GM12873 (cell line): ENCODE measurements around the gene AGXT.

ENCODE experiments used
- TF ChIP-seq, protein P1 (sequence below): IDR thresholded peaks from 2 replicates; pipeline ENCODE4 v1.5.1; 2012; ENCODE audit warnings: low read depth, mild to moderate bottlenecking, moderate library complexity, low read length, control low read depth; ENCODE audit not compliant: insufficient read depth; ENCODE audit errors: missing control alignments

Gene AGXT

DNA sequence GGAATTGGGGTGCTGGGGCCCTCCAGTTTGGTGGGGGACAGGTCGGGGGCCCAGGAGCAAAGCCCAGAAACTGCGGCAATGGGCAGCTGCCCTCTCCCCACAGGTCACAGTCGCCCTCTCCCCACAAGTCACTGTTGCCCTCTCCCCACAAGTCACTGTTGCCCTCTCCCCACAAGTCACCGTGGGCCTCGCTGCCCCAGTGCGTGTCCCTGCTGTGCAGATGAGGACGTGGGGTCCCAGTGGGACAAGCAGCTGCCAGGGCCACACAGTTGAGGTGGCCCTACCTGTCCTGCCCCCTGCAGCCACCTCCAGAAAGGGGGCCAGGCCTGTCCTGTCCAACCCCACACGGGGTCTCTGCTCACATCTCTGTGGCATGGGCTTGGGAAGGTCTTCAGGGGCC lies 13.0 kb upstream of the AGXT start:
- TF ChIP-seq, protein P1, sequence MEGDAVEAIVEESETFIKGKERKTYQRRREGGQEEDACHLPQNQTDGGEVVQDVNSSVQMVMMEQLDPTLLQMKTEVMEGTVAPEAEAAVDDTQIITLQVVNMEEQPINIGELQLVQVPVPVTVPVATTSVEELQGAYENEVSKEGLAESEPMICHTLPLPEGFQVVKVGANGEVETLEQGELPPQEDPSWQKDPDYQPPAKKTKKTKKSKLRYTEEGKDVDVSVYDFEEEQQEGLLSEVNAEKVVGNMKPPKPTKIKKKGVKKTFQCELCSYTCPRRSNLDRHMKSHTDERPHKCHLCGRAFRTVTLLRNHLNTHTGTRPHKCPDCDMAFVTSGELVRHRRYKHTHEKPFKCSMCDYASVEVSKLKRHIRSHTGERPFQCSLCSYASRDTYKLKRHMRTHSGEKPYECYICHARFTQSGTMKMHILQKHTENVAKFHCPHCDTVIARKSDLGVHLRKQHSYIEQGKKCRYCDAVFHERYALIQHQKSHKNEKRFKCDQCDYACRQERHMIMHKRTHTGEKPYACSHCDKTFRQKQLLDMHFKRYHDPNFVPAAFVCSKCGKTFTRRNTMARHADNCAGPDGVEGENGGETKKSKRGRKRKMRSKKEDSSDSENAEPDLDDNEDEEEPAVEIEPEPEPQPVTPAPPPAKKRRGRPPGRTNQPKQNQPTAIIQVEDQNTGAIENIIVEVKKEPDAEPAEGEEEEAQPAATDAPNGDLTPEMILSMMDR: no peak

DNA sequence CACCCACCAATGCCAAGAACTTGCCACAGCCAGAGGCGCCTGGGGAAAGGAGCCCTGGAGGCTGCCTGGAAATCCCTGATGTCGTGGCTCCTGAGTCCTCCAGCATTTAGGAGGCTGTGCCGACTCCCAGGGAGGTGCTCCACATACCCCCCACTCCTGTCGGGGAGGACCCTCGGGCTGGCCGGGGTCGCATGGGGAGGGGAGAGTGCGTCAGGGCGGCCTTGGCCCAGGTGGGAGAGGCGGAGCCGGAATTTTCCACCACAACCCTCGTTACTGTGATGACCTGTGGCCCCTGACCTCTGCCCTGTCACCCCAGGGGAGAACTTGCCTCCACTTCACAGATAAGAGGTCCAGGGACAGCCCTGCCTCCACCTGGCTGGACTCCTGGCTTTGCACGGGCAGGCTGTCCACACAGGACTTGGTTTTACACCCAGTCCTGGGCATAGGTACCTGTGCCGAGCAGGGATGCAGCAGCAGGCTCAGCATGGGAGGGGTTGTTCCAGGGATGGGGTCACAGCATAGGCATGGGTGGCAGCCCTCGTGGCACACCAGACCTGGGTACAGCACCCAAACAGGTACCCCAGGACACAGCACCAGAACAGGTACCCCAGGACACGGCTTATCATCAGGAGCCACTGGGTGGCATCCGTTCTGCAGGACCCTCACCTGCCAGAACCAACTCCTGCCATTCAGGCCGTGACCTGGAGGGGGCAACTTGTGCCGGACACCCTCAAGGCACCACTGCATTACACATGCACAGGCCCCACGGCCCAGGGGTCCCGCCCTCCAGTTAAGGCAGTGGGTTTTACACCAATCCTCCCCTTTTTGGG lies 12.3 kb upstream of the AGXT start:
- TF ChIP-seq, protein P1: peak; percentile 43

DNA sequence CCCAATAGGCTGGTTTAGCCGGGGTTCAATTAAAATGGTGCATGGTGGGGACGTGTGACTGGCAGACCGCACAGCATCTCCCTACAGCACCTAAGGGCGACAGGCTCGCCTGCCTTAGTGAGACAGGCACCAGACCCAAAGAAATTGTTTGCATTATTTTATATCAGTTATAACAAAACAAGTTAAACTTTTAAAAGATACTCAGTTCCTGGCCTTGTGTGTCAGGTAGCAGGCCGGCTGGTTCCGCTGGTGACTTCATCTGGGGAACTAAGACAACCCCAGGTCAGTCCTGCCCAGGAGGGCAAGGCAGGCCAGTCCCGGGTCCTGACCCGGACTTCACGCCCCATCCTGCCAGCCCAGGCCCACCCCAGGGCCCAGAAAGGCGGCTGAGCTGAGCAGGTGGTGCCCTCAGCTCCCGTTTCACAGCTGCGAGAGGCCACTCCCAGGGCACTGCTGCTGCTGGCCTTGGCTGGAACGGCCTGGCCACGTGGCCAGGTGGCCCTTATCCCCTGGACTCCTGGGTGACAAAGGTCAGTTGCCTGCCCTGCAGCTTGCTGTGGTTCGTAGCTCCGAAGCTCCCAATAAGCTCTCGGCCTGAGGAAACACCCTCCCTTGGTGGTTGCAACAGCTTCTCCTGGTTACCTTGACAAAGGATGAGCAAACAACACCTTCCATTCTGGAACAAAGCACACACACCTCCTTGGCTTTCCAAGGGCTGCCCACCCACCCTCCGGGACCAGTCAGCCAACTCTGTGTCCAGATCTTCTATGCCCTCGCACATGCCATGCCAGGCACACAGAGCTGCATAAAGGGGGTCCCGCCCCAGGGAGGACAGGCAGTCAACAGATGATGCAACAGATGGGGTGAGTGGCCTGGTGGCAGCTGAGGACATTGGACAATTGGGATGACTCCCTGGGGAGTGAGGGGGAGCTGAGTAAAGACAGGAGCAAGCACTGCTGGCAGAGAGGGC lies 11.3 kb upstream of the AGXT start:
- TF ChIP-seq, protein P1: no peak

DNA sequence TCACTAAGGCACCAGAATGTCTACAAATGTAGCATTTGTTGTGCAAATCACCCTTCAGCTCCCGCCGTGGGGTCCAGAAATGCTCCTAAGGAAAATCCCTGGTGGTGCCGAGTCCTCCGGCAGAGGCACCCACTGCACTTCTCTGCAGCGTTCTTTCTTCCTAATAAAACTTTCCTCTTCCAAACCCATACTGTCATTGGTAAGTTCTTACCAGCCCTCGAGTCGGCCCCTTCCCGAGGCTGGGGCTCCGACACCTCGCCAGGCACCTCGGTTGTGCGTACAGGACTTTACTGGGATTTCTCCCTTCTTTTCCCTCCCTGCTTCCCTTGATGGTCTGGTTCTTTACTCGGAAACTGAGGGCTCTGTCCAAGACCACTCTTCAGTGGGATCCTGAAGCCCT lies 10.3 kb upstream of the AGXT start:
- TF ChIP-seq, protein P1: no peak

DNA sequence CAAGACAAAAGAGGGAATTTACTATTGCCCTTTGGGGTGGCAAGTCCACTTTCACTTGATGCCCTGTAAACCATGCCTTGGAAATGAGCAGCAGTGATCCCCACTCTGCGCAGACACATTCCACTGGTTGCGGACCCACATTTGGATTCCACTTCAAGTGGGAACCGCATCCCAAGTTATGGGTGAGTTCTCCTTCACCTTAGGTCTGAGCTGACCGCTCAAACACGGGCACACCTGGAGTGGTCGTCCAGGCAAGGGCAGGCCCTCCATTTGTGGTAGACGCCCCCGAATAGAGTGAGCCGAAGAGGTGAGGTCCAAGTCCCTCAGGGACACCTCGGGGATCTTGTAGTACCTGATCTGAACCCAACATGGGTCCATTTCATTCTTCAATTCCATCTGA lies 9.8 kb upstream of the AGXT start:
- TF ChIP-seq, protein P1: no peak

DNA sequence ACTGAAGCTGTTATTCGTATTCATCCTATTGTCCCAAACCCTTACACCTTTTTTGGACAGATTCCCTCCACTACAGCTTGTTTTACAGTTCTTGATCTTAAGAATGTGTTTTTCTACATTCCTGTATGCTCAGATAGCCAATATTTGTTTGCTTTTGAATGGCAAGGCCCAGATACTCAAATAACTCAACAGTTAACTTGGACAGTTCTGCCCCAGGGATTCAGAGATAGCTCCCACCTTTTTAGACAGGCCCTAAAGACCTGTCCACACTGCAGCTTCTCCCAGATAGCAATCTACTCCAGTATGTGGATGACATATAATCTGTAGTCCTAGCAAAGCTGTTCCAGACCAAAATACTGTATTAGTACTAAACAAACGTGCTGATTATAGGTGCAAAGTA lies 7.1 kb upstream of the AGXT start:
- TF ChIP-seq, protein P1: no peak

DNA sequence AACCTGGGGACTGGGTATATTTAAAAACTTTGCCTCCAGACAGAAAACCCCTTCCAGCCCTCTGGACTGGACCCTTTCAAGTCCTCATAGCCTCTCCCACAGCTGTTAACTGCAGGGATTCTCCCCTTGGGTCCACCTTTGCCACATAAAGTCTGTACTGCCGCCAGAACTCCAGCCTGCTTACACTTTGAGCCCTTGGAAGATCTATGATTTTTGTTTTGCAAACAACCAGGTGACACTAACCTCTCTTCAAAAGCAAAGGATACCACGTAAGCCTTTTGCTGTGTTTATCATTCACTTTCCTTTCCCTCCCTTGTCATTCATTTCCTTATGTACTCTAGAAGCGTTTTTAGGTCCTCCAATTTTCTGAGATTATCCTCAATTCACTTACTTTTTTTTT lies 4.1 kb upstream of the AGXT start:
- TF ChIP-seq, protein P1: no peak
